ENCODE results near the gene OLAH.

GRCh38 chr10:15068802-15069201 lies 25.1 kb downstream of the OLAH start:
- TF ChIP-seq, protein P1, sequence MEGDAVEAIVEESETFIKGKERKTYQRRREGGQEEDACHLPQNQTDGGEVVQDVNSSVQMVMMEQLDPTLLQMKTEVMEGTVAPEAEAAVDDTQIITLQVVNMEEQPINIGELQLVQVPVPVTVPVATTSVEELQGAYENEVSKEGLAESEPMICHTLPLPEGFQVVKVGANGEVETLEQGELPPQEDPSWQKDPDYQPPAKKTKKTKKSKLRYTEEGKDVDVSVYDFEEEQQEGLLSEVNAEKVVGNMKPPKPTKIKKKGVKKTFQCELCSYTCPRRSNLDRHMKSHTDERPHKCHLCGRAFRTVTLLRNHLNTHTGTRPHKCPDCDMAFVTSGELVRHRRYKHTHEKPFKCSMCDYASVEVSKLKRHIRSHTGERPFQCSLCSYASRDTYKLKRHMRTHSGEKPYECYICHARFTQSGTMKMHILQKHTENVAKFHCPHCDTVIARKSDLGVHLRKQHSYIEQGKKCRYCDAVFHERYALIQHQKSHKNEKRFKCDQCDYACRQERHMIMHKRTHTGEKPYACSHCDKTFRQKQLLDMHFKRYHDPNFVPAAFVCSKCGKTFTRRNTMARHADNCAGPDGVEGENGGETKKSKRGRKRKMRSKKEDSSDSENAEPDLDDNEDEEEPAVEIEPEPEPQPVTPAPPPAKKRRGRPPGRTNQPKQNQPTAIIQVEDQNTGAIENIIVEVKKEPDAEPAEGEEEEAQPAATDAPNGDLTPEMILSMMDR (IDR thresholded peaks at IDR 0.05; ENCODE audit: low read depth, low read length) = no peak
- TF ChIP-seq EZH2phosphoT487 (IDR thresholded peaks at IDR 0.05; ENCODE audit: low read depth) = no peak
